ENCODE results near the gene CBY2. TPM values are rescaled to one million over a fixed set of nuclear protein-coding genes. Genes with fewer than 3 reads are reported as not detected.

The CBY2 gene
- polyA plus RNA-seq, 1 donor: not detected

- DNase-seq: no peak
These were observed 810 bp downstream of the CBY2 start for GRCh38 chr13:45702869-45703391.

- DNase-seq: no peak
These were observed 2.2 kb downstream of the CBY2 start for GRCh38 chr13:45704211-45704739.

GRCh38 chr13:45704854-45705695, 3.0 kb downstream of the CBY2 start:
- DNase-seq: no peak

GRCh38 chr13:45705918-45706317, 3.8 kb downstream of the CBY2 start:
- DNase-seq: no peak

- DNase-seq: no peak
These were observed 5.5 kb downstream of the CBY2 start for GRCh38 chr13:45707516-45708100.

GRCh38 chr13:45711951-45712350, 9.8 kb downstream of the CBY2 start:
- DNase-seq: no peak

- DNase-seq: no peak
These were observed 11.1 kb downstream of the CBY2 start for GRCh38 chr13:45713106-45713690.

GRCh38 chr13:45713721-45714120, 11.6 kb downstream of the CBY2 start:
- no peak for DNase-seq

- DNase-seq: no peak
These were observed 12.1 kb downstream of the CBY2 start for GRCh38 chr13:45714170-45714569.

GRCh38 chr13:45715351-45715750, 13.2 kb downstream of the CBY2 start:
- no peak for DNase-seq

- no peak for DNase-seq
These were observed 15.2 kb downstream of the CBY2 start for GRCh38 chr13:45717349-45717748.

GRCh38 chr13:45718063-45718462, 15.9 kb downstream of the CBY2 start:
- DNase-seq: no peak

GRCh38 chr13:45718992-45719391, 16.9 kb downstream of the CBY2 start:
- DNase-seq: no peak

- DNase-seq: no peak
These were observed 19.1 kb downstream of the CBY2 start for GRCh38 chr13:45721203-45721731.

- no peak for DNase-seq
These were observed 21.7 kb downstream of the CBY2 start for GRCh38 chr13:45723798-45724197.

GRCh38 chr13:45728759-45729158, 26.6 kb downstream of the CBY2 start:
- no peak for DNase-seq

GRCh38 chr13:45731455-45731854, 29.3 kb downstream of the CBY2 start:
- DNase-seq: no peak

GRCh38 chr13:45732916-45733315, 30.8 kb downstream of the CBY2 start:
- no peak for DNase-seq

GRCh38 chr13:45733361-45733760, 31.2 kb downstream of the CBY2 start:
- no peak for DNase-seq

- DNase-seq: no peak
These were observed 35.5 kb downstream of the CBY2 start for GRCh38 chr13:45737571-45738017.

- DNase-seq: no peak
These were observed 40.9 kb downstream of the CBY2 start for GRCh38 chr13:45742985-45743384.

- DNase-seq: no peak
These were observed 42.9 kb downstream of the CBY2 start for GRCh38 chr13:45744979-45745378.

- DNase-seq: no peak
These were observed 45.0 kb downstream of the CBY2 start for GRCh38 chr13:45747071-45747470.

Data from hindlimb muscle (tissue), 1 donor.